ENCODE results near the gene NECTIN1.

DNA sequence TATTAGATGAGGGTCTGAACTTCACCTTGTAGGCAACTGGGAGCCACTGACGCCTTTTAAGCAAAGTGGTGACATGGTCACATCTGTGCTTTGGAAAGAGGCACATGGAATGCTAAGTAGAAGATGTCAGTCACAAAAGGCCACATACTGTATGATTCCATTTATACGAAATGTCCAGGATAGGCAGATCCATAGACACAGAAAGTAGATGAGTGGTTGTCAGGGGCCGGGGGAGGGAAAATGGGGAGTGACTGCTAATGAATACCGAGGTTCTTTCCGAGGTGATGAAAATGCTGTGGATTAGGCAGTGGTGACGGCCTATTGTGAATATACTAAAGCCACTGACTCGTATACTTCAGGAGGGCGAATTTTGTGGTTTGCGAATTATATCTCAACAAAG is 20.6 kb downstream of the NECTIN1 start:
- TF ChIP-seq POLR2A (IDR thresholded peaks at IDR 0.05; ENCODE audit: borderline replicate concordance, extremely low read depth, insufficient read depth, insufficient read length) = no peak
- TF ChIP-seq, protein P1, sequence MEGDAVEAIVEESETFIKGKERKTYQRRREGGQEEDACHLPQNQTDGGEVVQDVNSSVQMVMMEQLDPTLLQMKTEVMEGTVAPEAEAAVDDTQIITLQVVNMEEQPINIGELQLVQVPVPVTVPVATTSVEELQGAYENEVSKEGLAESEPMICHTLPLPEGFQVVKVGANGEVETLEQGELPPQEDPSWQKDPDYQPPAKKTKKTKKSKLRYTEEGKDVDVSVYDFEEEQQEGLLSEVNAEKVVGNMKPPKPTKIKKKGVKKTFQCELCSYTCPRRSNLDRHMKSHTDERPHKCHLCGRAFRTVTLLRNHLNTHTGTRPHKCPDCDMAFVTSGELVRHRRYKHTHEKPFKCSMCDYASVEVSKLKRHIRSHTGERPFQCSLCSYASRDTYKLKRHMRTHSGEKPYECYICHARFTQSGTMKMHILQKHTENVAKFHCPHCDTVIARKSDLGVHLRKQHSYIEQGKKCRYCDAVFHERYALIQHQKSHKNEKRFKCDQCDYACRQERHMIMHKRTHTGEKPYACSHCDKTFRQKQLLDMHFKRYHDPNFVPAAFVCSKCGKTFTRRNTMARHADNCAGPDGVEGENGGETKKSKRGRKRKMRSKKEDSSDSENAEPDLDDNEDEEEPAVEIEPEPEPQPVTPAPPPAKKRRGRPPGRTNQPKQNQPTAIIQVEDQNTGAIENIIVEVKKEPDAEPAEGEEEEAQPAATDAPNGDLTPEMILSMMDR (IDR thresholded peaks at IDR 0.05 in 2 of 3, conservative IDR thresholded peaks at IDR 0.05 in 1 of 3; ENCODE audit: borderline replicate concordance in 1 of 3, insufficient read depth in 1 of 3, low read depth in 2 of 3, low read length in 2 of 3) = no peak
- TF ChIP-seq EZH2phosphoT487 (IDR thresholded peaks at IDR 0.05; ENCODE audit: borderline replicate concordance) = no peak
- TF ChIP-seq ZFX (IDR thresholded peaks at IDR 0.05) = no peak
- no peak for TF ChIP-seq POLR2AphosphoS5 (IDR thresholded peaks at IDR 0.05; ENCODE audit: low read depth, low read length)
- TF ChIP-seq, protein P2, sequence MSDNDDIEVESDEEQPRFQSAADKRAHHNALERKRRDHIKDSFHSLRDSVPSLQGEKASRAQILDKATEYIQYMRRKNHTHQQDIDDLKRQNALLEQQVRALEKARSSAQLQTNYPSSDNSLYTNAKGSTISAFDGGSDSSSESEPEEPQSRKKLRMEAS (IDR thresholded peaks at IDR 0.05) = no peak
- no peak for TF ChIP-seq SRF (IDR thresholded peaks at IDR 0.05; ENCODE audit: low read depth)
- TF ChIP-seq, protein P3, sequence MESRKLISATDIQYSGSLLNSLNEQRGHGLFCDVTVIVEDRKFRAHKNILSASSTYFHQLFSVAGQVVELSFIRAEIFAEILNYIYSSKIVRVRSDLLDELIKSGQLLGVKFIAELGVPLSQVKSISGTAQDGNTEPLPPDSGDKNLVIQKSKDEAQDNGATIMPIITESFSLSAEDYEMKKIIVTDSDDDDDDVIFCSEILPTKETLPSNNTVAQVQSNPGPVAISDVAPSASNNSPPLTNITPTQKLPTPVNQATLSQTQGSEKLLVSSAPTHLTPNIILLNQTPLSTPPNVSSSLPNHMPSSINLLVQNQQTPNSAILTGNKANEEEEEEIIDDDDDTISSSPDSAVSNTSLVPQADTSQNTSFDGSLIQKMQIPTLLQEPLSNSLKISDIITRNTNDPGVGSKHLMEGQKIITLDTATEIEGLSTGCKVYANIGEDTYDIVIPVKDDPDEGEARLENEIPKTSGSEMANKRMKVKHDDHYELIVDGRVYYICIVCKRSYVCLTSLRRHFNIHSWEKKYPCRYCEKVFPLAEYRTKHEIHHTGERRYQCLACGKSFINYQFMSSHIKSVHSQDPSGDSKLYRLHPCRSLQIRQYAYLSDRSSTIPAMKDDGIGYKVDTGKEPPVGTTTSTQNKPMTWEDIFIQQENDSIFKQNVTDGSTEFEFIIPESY (IDR thresholded peaks at IDR 0.05; ENCODE audit: extremely low read depth, insufficient replicate concordance, low read length) = no peak
- TF ChIP-seq, protein P4, sequence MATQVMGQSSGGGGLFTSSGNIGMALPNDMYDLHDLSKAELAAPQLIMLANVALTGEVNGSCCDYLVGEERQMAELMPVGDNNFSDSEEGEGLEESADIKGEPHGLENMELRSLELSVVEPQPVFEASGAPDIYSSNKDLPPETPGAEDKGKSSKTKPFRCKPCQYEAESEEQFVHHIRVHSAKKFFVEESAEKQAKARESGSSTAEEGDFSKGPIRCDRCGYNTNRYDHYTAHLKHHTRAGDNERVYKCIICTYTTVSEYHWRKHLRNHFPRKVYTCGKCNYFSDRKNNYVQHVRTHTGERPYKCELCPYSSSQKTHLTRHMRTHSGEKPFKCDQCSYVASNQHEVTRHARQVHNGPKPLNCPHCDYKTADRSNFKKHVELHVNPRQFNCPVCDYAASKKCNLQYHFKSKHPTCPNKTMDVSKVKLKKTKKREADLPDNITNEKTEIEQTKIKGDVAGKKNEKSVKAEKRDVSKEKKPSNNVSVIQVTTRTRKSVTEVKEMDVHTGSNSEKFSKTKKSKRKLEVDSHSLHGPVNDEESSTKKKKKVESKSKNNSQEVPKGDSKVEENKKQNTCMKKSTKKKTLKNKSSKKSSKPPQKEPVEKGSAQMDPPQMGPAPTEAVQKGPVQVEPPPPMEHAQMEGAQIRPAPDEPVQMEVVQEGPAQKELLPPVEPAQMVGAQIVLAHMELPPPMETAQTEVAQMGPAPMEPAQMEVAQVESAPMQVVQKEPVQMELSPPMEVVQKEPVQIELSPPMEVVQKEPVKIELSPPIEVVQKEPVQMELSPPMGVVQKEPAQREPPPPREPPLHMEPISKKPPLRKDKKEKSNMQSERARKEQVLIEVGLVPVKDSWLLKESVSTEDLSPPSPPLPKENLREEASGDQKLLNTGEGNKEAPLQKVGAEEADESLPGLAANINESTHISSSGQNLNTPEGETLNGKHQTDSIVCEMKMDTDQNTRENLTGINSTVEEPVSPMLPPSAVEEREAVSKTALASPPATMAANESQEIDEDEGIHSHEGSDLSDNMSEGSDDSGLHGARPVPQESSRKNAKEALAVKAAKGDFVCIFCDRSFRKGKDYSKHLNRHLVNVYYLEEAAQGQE (IDR thresholded peaks at IDR 0.05; ENCODE audit: low read depth) = no peak
- no peak for TF ChIP-seq YY1 (IDR thresholded peaks at IDR 0.05; ENCODE audit: extremely low read depth, insufficient replicate concordance, low read depth, low read length)
- no peak for TF ChIP-seq EGR1 (IDR thresholded peaks at IDR 0.05; ENCODE audit: low read depth)

Measured in HCT116 (cell line).